ENCODE data around the gene HORMAD1.
"Not testable (repeated sequence)": the region's sequence is repeated elsewhere in the genome, so short reads cannot be mapped to it uniquely, and the experiment has no call there.

- TF ChIP-seq, protein P1, sequence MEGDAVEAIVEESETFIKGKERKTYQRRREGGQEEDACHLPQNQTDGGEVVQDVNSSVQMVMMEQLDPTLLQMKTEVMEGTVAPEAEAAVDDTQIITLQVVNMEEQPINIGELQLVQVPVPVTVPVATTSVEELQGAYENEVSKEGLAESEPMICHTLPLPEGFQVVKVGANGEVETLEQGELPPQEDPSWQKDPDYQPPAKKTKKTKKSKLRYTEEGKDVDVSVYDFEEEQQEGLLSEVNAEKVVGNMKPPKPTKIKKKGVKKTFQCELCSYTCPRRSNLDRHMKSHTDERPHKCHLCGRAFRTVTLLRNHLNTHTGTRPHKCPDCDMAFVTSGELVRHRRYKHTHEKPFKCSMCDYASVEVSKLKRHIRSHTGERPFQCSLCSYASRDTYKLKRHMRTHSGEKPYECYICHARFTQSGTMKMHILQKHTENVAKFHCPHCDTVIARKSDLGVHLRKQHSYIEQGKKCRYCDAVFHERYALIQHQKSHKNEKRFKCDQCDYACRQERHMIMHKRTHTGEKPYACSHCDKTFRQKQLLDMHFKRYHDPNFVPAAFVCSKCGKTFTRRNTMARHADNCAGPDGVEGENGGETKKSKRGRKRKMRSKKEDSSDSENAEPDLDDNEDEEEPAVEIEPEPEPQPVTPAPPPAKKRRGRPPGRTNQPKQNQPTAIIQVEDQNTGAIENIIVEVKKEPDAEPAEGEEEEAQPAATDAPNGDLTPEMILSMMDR (IDR thresholded peaks at IDR 0.05): not testable (repeated sequence)
- not testable (repeated sequence) for TF ChIP-seq POLR2A (IDR thresholded peaks at IDR 0.05)
Measured at GRCh38 chr1:150709031-150709430, 11.7 kb downstream of the HORMAD1 start.

Measured in heart left ventricle (tissue), 13 donors.